HG02870 (cell line): ENCODE results near the gene CCND1.

Source experiments
- ATAC-seq: cut with Tn5 transposase; IDR thresholded peaks from one replicate; pipeline ENCODE4 v1.9.1; 2021; ENCODE audit warnings: mild to moderate bottlenecking, moderate library complexity; ENCODE audit not compliant: unreplicated experiment

CCND1 gene

DNA sequence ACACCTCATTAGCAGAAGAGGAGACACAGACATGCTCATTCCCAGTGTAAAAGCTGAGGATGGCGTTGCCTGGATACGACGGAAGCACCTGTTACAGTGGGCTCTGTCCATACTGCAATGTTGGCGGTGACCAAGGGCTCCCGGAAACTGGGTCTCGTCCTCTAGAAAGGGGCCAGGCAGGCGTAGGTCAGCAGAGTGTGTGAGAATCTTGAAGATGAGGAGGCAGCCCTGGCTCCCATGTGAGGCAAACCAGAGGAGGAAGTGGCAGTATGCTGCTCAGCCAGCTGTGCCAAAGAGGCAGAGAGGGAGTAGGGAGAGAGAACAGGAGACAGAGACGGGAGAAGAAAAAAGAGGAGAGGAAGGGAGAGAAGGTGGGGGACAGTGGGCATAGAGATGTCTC, 23.9 kb downstream of the CCND1 start:
- ATAC-seq = no peak

DNA sequence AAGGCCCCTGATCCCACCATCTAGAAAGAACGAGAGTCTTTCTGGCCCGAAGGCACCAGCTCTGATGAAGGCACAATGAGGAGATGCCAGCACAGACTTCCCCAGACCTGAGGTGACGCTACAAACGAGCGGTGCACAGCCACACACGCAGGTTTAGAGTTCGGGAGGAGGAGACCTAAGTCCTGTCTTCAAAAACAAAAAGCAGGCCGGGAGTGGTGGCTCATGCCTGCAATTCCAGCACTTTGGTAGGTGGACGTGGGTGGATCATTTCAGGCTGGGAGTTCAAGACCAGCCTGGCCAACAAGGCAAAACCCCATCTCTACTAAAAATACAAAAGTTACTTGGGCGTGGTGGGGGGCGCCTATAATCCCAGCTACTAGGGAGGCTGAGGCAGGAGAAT, 24.7 kb downstream of the CCND1 start:
- ATAC-seq = no peak

DNA sequence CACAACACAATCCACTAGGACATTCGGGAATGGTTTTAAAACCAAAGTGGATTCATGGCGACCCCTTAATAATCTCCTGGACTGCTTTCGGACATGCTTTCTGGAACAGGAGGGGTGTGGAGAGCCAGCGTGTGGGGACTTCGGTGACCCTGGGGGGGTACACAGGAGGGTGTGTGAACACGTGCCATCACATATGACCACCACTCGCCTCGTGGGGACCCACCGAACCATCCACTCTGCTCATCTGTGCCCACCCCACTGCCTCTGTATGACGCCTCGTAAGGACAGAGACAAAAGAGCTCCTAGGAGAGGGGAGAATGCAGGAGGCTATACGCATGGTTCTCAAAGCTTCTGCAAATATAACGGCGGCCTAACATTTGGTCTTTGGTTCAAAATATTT, 25.3 kb downstream of the CCND1 start:
- ATAC-seq = no peak

DNA sequence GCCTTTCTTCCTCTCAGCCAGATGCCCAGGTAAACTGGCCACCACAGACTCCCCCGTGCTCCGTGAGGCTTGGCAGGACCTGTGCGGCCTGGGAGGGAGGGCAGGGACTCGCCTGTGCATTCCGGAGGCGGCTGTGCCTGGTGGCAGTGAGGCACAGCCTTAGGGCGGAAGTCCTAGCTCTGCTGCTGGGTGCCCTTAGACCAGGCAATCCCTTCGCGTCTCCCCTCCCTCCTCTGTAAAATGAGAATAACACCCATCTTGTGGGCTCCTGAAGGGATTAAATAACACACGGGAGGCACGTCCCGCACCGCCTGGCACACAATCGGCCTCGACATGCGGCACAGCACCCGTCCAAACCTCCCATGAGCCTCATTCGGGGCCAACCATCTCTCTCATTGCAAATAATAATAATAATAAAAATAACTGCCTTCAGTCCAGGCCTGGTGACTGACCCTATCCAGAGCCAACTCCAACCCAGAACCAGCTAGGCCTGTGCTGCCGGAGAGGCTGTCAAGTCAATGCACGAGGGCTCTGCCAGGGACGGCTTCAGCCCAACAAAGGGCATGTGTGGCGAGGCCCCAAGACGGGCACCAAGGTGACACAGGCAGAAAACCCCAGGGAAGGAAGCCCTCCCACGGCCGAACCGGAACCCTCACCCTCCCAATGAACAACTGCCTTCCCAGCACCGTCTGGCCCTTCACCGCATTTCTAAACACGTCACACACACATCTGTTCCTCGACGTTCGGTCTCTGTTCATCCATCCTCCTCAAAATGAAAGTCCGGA, 26.0 kb downstream of the CCND1 start:
- no peak for ATAC-seq

DNA sequence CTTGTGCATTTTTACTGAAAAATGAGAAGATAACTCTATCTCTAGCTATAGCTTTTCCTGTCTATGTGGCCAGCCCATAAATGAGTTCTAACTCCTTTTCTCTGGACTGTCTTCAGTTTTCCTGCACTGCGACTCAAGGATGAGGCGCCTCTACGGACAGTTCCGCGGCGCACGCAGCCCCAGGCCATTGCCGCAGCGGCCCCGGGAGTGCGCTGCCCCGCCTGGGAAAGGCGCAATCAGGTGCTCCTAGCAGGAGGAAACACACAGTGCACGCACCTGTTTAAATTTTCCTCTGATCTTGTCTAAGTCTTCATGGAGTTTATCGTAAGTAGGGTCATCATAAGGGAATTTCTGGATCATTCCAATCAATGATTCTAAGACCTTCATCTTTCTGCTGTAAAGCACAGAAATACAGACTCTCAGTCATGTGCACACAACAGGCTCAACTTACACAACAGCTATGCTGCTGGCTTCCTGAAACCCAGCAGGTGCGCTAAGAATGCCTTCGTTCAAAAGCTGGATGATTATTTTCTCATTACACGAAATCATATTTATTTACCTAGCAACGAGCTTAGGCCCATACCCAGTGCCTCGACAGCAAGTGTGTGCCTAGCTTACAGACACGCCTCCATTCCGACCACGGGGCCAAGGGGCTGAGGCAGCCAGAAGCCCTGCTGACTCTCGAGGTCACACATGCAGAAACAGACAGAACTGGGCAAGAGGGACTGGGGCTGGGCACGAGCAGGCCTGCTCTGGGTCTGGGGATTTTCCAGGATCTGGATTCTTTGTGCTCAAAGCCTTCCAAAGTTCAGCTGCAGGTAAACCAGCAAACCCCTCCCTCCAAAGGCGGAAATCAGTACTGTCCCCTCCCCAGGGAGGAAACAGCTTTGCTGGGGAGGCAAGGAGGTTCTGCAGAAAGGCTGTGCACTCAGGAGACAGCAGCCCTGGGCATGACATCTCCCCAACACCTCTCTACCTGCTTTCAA, 27.0 kb downstream of the CCND1 start:
- no peak for ATAC-seq

DNA sequence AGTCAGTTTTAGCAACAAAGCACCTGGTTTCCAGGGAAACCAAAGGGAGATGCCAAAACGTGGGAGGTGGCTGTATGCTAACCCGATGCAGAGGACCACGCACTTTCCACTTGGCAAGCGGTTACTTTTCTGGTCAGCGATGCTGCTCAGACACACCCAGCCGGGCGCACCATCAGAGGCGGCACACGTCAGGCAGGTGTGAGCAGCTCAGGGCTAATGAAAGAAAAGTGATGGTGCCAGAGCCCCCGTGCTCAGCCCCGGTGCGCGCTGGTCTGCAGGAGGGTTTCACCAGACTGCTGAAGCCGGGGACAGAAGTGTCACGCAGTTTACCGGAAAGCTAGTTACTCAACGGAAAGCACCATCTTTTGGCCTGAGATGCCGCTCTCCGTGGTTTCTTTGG, 28.5 kb downstream of the CCND1 start:
- ATAC-seq = no peak

DNA sequence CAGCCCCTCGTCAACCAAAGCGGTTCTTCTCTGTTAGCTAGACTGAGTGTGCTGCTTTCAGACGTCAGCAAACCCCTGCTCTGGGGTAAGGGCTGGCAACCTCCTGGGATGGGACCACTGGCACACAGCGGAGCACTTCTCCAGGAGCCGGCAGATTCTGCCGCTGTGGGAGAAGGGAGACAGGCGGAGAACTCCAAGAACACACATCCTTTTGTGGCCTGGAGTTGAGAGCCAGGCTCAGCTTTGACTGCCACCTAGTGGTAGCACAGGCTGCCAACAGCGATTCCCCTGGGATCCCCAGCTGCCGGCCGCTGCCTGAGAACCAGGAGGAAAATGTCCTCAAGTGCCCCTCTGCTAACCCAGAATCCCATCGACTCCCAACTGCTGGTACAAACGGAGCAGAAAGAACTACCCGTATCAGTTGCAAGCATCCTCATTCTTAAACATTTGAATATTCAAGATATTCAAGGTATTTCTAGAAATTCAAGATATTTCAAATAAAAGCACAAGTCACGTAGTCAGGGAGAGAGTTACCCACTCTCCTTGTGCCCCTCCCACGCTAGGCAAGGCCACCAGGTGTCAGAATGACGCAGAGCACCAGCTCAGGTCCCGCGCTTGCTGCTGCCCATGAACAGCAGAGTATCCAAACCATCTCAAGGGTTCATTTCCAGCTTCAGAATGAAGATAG, 29.3 kb downstream of the CCND1 start:
- no peak for ATAC-seq

DNA sequence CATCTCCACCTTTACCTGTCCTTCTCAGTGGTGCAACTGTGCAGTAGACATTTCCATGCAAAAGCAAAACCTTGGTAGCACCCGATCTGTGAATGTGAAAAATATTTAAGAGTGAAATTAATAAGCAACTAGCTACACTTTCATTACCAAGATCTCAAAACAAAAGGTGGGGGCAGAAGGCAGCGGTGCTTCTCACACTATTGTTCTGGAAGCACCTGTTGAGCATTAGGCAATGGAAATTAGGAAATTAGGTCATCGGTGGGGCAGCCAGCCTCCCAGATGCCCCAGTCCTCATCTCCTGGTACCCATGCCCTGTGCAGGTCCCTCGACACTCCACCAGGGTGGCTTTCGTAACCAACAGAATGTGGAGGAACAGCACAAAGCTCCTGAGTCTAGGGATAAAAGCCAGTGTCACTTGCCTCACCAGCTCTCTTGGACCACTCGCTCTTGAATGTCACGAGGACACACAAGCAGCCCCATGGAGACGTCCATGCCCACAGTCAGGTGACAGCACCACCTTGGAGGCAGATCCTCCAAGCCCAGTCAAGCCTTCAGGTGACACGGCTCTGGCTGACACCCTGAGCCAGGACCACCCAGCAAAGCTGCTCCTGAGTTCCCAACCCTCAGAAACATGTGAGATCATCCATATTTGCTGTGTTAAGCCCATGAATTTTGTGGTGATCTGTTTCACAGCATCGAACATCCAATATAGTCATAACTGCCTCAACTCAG, 30.9 kb downstream of the CCND1 start:
- no peak for ATAC-seq

DNA sequence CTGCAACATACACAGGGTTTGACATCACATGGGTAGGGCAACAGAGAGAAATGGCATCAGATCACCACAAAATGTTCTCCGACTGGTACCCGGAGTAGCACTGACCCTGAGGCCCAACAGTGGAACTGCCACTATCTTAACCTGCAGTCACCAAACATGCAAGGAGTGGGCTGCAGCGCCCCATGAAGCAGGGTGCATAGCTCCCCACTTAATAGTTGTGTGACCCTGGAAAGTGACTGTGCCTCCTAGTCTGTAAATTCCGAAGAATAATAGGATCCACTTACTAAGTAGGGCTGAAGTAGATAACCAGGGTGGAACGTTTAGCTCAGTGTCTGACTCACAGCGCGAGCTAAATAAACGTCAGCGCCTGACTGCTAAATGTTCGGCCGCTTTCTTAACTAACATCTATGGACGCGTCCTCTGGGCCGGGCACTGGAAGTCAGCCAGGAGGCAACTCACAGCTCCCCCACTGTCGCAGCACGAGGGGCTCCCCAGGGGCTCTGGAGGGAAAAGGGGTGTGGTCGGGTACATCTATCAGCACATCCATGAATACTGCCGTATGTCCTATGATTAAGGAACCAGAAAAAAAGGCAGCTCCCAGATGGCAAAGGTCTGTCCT, 33.4 kb downstream of the CCND1 start:
- peak; percentile 7 for ATAC-seq

DNA sequence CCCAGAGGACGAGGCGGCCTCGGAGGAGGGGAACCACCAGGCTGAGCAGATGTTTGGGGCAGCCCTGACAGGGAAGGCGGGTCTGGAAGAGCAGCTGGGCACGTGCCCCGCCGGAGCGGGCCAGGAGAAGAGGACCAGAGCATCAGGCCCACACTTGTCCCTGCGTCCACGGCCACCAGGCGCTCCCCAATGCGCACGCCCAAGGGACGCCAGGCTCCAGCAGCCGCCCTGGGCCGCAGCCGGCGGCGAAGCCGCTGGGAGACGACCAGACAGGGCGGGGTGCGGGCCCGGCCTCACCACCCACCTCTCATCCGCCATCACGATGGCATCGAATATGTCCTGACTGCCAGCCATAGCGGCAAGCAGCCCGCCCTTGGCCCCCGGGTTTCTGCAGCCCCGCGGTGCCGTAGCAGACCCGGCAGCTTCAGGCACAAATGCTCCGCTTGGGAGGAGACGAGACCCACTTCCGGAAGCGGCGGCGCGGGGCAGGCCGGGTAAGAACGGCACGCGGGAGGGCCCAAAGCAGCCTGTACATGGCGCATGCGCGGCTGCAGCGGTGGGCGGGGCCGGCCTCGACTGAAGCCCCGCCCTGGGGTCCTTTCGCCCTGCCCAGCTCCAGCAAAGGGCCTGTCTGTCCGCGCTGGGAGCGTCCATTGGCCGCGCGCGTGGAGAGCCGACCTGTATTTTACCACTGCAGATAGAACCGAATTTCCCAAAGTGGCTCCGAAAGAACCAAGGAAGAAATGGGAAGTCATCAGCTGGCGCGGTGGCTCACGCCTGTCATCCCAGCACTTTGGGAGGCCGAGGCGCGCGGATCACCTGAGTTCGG, 34.1 kb downstream of the CCND1 start, which contains the start of gene LTO1:
Gene LTO1 (minus strand): TSS at position 468 of the 829 bp plus-strand sequence. CDS start 114 bp downstream, at position 354.
- ATAC-seq = peak; percentile 85

DNA sequence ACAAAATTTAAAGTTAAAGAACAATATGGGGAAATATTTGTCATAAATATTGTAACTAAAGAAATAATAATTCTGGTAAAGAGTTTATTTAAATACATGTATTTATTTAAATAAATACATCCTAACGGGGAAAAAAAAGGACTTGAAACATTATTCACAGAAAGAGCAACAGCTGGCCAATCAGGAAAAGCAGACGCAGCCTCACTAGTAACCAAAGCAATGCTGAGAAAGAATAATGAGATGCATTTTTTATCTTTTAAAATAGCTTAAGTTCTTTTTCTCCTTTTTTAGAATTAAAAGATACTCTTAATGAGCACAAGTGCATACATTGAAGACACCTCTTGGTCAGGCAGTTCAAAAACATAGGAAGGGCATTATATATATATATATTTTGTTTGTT, 36.8 kb downstream of the CCND1 start:
- ATAC-seq = no peak

DNA sequence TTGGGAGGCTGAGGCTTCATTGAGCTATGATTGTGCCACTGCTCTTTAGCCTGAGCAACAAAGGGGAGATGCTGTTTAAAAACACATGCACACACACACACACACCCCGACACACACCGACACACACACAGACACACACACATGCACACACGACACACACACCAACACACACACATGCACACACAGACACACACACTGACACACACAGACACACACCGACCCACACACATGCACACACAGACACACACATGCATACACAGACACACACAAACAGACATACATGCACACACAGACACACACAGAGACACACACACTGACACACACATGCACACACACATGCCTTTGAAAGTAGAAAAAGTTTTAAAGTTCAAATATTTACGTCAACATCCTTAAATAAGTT, 39.7 kb downstream of the CCND1 start:
- ATAC-seq = no peak

DNA sequence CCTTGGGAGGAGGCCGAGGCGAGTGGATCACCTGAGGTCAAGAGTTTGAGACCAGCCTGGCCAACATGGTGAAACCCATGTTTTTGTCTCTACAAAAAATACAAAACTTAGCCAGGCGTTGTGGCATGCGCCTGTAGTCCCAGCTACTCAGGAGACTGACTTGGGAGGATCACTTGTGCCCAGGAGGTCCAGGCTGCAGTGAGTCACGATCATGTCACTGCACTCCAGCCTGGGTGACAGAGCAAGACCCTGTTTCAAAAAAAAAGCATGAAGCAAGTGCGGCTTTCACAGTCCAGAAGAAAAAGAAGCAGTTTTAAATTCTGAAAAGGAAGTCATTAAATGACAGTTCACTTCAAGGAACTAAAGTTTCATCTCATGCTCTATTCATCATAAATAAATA, 41.3 kb downstream of the CCND1 start:
- no peak for ATAC-seq

DNA sequence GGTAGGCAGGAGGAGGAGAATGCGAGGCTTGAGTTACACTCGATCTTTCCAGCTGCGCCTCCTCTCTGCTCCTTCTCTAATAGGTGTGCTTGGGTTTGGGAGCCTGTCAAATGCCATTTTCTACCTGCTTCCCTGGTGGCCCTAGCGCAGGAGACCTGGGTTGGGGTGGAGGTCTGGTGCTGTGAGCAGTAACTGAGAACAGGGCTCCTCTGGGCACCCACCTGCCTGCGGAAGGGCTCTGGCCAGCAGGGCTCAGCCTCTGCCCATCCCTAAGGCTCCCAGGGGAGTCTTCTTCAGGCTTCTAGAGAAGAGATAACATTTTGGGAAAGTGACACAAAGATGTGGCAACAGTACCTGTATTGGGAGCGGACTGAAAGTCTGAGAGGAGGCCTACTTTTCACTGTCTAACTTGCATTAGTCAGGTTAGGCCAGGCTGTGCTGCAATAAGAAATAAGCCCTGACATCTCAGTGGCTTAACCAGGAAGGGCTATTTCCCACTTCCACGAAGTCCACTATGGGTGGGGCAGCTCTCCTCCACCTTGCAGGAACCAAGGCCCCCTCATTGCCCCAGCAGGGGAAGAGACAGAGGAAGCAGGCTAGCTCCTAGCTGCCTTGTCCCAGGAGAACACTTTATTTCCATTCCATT, 41.8 kb downstream of the CCND1 start:
- no peak for ATAC-seq

DNA sequence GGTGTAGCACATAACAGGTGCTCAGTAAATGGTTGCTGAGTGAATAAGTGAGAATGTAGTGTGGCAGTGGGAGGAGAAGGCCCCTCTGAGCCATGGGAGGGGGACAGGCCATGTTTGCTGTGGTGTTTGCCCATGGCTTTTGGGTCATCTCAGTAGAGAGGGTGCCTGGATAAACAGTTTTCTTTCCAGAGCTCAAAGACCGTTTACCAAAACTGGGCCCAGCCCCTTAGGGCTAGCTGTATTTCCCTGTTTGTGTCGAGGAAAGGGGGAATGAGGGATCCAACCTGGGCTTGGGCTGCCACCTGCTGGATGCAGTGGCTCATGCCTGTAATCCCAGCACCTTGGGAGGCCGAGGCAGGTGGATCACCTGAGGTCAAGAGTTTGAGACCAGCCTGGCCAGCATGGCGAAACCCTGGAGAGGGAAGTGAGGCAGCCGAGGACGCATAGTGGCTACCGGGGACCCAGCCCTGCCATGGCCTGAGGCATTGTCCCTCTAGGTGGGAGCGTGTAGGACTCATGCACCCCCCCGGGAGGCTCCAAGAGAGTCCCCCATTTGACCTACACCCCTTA, 42.9 kb downstream of the CCND1 start:
- ATAC-seq = no peak

DNA sequence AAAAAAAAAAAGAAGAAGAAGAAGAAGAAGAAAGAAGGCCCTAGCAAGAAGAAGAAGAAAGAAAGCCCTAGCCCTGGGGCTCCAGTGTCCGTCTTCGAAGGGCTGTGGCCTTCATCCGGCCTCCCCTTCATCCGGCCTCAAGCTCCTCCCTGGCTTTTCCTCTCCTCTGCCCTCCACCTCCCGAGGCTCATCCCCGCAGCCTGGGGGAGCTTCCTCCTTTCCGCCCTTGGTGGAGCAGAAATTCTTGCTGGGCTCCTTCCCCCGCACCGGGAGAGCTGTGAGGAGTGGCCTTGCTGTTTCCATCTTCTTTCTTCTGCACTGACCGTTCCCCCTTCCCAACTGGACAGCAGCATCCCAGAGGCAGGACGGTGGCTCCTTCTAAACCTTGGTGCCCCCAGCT, 43.7 kb downstream of the CCND1 start:
- no peak for ATAC-seq

DNA sequence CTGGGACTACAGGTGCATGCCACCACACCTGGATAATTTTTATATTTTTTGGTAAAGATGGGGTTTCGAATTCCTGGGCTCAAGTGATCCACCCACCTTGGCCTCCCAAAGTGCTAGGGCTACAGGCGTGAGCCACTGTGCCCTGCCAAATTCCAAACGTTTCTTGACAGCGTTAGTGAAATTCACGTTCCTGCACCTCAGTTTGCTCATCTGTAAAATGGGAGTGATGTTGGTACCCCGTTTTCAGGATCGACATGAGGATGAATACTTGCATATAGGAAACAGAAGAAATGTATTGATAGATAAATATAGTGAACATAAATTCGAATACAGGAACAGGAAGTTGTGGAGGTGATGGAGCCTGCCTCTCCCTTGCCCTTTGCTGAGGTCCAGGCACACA, 44.4 kb downstream of the CCND1 start:
- ATAC-seq = no peak

DNA sequence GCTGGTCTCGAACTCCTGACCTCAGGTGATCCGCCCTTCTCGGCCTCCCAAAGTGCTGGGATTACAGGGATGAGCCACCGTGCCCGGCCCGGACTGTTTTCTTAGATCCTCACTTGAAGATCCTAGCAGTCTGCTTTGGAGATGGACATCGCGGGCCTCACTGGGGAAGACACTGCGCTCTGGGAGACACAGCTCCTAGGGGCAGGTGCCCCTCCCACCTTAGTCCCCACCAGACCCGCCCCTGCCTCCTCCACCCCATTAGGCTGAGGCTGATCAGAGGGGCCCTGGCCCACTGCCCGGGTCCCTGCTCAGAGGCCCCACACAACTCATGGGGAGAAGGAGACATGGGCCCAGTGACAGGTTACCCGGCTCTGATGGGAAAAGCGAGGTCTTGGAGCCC, 45.5 kb downstream of the CCND1 start:
- ATAC-seq = no peak
